Measurements from ENCODE around the gene PDPN. TPM values are rescaled to one million over a fixed set of nuclear protein-coding genes. Genes with fewer than 3 reads are reported as not detected.

PDPN gene
- total and polyA plus RNA-seq, 2 of the 13 experiments (the other 11 are each of a cell fraction or from before 2014, with no cell fraction given), result not detected

GRCh38 chr1:13651279-13651678, 67.6 kb downstream of the PDPN start (continued):
- TF ChIP-seq ZNF468 (CRISPR knock-in tag; IDR thresholded peaks at IDR 0.05), result no peak
- TF ChIP-seq ZBTB1 (CRISPR knock-in tag; IDR thresholded peaks at IDR 0.05; ENCODE audit: borderline replicate concordance), result no peak
- peak; percentile 75; the same call in 1 of the 2 replicates for TF ChIP-seq TCF7L2 (IDR thresholded peaks at IDR 0.05; ENCODE audit: low read depth, low read length)
- TF ChIP-seq, protein P1, sequence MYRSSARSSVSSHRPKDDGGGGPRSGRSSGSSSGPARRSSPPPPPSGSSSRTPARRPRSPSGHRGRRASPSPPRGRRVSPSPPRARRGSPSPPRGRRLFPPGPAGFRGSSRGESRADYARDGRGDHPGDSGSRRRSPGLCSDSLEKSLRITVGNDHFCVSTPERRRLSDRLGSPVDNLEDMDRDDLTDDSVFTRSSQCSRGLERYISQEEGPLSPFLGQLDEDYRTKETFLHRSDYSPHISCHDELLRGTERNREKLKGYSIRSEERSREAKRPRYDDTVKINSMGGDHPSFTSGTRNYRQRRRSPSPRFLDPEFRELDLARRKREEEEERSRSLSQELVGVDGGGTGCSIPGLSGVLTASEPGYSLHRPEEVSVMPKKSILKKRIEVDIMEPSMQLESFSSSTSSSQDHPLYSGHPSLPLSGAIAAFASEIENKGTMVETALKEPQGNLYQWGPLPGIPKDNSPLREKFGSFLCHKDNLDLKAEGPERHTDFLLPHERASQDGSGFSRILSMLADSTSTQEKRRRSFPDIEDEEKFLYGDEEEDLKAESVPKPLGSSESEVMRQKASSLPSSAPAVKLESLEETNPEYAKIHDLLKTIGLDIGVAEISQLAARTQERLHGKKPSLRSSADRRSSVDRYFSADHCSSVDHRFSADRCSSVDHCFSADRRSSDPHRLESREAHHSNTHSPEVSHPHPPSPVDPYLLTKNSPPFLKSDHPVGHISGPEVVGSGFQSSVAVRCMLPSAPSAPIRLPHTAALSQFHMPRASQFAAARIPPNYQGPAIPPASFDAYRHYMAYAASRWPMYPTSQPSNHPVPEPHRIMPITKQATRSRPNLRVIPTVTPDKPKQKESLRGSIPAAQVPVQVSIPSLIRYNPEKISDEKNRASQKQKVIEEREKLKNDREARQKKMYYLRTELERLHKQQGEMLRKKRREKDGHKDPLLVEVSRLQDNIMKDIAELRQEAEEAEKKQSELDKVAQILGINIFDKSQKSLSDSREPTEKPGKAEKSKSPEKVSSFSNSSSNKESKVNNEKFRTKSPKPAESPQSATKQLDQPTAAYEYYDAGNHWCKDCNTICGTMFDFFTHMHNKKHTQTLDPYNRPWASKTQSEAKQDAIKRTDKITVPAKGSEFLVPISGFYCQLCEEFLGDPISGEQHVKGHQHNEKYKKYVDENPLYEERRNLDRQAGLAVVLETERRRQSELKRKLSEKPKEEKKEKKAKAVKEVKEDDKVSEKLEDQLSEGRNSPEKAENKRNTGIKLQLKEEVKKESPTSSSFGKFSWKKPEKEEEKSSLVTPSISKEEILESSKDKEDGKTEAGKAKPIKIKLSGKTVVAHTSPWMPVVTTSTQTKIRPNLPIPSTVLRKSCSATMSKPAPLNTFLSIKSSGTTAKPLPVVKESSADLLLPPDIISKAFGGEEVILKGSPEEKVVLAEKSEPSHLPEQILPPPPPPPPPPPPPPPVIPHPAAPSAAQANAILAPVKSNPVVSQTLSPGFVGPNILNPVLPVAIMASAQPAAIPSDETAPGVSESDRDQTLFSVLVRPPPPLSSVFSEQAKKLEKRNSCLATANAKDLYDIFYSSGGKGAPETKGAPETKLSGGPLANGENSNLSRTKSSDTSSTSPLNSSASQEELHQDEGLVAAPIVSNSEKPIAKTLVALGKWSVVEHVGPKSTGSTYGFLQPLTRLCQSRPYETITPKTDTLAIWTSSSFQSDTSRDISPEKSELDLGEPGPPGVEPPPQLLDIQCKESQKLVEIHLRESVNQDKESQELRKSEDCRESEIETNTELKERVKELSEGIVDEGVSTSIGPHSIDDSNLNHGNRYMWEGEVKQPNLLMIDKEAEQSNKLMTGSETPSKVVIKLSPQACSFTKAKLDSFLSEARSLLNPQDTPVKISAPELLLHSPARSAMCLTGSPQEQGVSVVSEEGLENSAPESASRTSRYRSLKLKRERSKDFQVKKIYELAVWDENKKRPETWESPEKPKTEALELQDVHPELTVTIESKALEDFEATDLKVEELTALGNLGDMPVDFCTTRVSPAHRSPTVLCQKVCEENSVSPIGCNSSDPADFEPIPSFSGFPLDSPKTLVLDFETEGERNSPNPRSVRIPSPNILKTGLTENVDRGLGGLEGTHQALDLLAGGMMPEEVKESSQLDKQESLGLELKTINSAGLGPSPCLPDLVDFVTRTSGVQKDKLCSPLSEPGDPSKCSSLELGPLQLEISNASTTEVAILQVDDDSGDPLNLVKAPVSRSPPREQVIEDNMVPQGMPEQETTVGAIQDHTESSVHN (CRISPR knock-in tag; IDR thresholded peaks at IDR 0.05), result no peak
- TF ChIP-seq PHF21A (CRISPR knock-in tag; IDR thresholded peaks at IDR 0.05), result no peak
- peak; percentile 28; the same call in 1 of the 2 replicates for TF ChIP-seq FOXA3 (CRISPR knock-in tag; IDR thresholded peaks at IDR 0.05)
- no peak for TF ChIP-seq ZNF121 (CRISPR knock-in tag; IDR thresholded peaks at IDR 0.05)
- TF ChIP-seq EP300 (IDR thresholded peaks at IDR 0.05; ENCODE audit: low read depth in 2 of 2, low read length in 2 of 2), result no peak
- TF ChIP-seq EP300 (CRISPR knock-in tag; IDR thresholded peaks at IDR 0.05; ENCODE audit: borderline replicate concordance), result no peak
- no peak for TF ChIP-seq NONO (IDR thresholded peaks at IDR 0.05)
- no peak for TF ChIP-seq NONO (CRISPR knock-in tag; conservative IDR thresholded peaks at IDR 0.05)
- no peak for TF ChIP-seq ZSCAN21 (CRISPR knock-in tag; IDR thresholded peaks at IDR 0.05; ENCODE audit: borderline replicate concordance)
- TF ChIP-seq ATF7 (IDR thresholded peaks at IDR 0.05), result no peak
- TF ChIP-seq ATF7 (CRISPR knock-in tag; IDR thresholded peaks at IDR 0.05), result no peak
- no peak for TF ChIP-seq MEIS1 (CRISPR knock-in tag; IDR thresholded peaks at IDR 0.05; ENCODE audit: borderline replicate concordance)
- no peak for TF ChIP-seq ELF1 (CRISPR knock-in tag; IDR thresholded peaks at IDR 0.05)
- TF ChIP-seq, protein P2, sequence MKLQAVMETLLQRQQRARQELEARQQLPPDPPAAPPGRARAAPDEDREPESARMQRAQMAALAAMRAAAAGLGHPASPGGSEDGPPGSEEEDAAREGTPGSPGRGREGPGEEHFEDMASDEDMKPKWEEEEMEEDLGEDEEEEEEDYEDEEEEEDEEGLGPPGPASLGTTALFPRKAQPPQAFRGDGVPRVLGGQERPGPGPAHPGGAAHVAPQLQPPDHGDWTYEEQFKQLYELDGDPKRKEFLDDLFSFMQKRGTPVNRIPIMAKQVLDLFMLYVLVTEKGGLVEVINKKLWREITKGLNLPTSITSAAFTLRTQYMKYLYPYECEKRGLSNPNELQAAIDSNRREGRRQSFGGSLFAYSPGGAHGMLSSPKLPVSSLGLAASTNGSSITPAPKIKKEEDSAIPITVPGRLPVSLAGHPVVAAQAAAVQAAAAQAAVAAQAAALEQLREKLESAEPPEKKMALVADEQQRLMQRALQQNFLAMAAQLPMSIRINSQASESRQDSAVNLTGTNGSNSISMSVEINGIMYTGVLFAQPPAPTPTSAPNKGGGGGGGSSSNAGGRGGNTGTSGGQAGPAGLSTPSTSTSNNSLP (IDR thresholded peaks at IDR 0.05; ENCODE audit: low read depth, low read length), result peak; percentile 78
- no peak for TF ChIP-seq FOXK2 (IDR thresholded peaks at IDR 0.05)
- peak; percentile 39; the same call in 1 of the 2 replicates for TF ChIP-seq TBX3 (IDR thresholded peaks at IDR 0.05; ENCODE audit: borderline replicate concordance)
- TF ChIP-seq KDM2A (CRISPR knock-in tag; IDR thresholded peaks at IDR 0.05; ENCODE audit: borderline replicate concordance, low read depth), result no peak
- TF ChIP-seq MED1 (CRISPR knock-in tag; IDR thresholded peaks at IDR 0.05), result no peak
- no peak for TF ChIP-seq HCFC1 (IDR thresholded peaks at IDR 0.05; ENCODE audit: low read depth, low read length)
